Activated CD8-positive, alpha-beta T cell treated with anti-CD3 and anti-CD28 coated beads for 36 hours (primary cell): ENCODE data around the gene ACADVL. TPM values are rescaled to one million over a fixed set of nuclear protein-coding genes. Genes with fewer than 3 reads are reported as not detected.

Experiments used
- ATAC-seq: fragments of 200-7000 bp; cut with Tn5 transposase; one replicate; pipeline ENCODE4 v1.10.0; 2021; ENCODE audit warnings: mild to moderate bottlenecking, moderate library complexity
- CTCF ChIA-PET: fragments of 350-600 bp; sonication (Branson Sonifier 250); formaldehyde crosslinking; loops from one replicate; lab custom pipeline; 2021; ENCODE audit warnings: antibody characterized with exemption; lab: Charles Lee
- POLR2A ChIA-PET: fragments of 350-600 bp; sonication (Branson Sonifier 250); formaldehyde crosslinking; loops from one replicate; lab custom pipeline; 2021; ENCODE audit warnings: antibody characterized with exemption; lab: Charles Lee
- DNase-seq: peaks from one replicate; pipeline ENCODE4 v3.0.0-alpha.2; 2020
- H3K27ac Mint-ChIP-seq: one replicate; pipeline ENCODE4 v1.8.0; 2021; ENCODE audit warnings: mild to moderate bottlenecking, mixed read lengths
- H3K27me3 Mint-ChIP-seq: one replicate; pipeline ENCODE4 v1.8.0; 2021; ENCODE audit warnings: mixed read lengths
- H3K36me3 Mint-ChIP-seq: one replicate; pipeline ENCODE4 v1.8.0; 2021; ENCODE audit warnings: low read depth, mixed read lengths
- H3K4me1 Mint-ChIP-seq: one replicate; pipeline ENCODE4 v1.8.0; 2021; ENCODE audit warnings: low read depth, mixed read lengths
- H3K4me3 Mint-ChIP-seq: one replicate; pipeline ENCODE4 v1.8.0; 2021; ENCODE audit warnings: mild to moderate bottlenecking, moderate library complexity, mixed read lengths
- H3K9me3 Mint-ChIP-seq: one replicate; pipeline ENCODE4 v1.8.0; 2021; ENCODE audit warnings: mixed read lengths
- intact Hi-C: fragments of 100-400 bp; cut with micrococcal nuclease; formaldehyde crosslinking; loops from one replicate; pipeline ENCODE4 v1.10.0; 2022
- microRNA-seq: library from miRNA; unstranded; fragments of <30 nt; microRNA quantifications from one replicate; pipeline ENCODE4 v1.2.0, GENCODE V29; 2022; ENCODE audit warnings: borderline microRNAs expressed, borderline replicate concordance
- total RNA-seq, 2 experiments: library from RNA; stranded (reverse); gene quantifications; one replicate each; pipeline ENCODE4 v1.2.3, GENCODE V29; 2021
- TF ChIP-seq, protein P1 (sequence below): fragments of 200-600 bp; IDR thresholded peaks from one replicate; pipeline ENCODE4 v1.8.0; 2022; ENCODE audit warnings: antibody characterized with exemption, mild to moderate bottlenecking

The ACADVL gene
- total RNA-seq, 2 experiments from 2014 or later: 288 to 291 TPM

DNA sequence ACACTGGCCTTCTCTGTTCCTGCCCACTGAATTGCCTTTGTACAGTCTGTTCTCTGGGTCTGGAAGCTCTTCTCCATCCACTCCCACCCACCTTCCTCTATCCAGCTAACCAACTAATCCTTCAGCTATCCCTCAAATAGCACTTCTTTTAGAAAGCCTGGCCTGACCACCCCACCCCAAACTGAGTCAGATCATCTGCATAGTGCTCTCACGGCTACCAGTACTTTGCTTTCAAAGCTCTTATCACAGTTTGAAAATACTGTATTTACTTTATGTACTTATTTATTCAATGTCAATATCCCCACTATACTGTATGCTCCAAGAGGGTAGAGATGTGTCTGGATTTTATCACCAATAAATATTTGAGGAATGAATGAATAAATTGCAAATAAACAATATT lies 47.0 kb downstream of the ACADVL start:
- intact Hi-C loops: no loop called here
- Mint-ChIP-seq H3K4me1 (peaks cover 17% of the 10 kb centered on the region), H3K27ac (no peak overlapping the region), H3K36me3 (no peaks in the 10 kb centered on the region), H3K9me3 (no peaks in the 10 kb centered on the region), H3K4me3 (no peak overlapping the region), H3K27me3 (peaks cover 17% of the 10 kb centered on the region)
- ChIA-PET CTCF (interaction anchor here (0.9 to 4.5 kb wide), 6 partner anchors 14 to 221 kb away, joined by 3 to 21 read pairs (median 4); no protein-coding TSS in a partner anchor), POLR2A (interaction anchor here (0.6 kb wide), 1 partner anchor 13 kb away, joined by 3 read pairs; no protein-coding TSS in a partner anchor)
- no peak for ATAC-seq
- TF ChIP-seq, protein P1, sequence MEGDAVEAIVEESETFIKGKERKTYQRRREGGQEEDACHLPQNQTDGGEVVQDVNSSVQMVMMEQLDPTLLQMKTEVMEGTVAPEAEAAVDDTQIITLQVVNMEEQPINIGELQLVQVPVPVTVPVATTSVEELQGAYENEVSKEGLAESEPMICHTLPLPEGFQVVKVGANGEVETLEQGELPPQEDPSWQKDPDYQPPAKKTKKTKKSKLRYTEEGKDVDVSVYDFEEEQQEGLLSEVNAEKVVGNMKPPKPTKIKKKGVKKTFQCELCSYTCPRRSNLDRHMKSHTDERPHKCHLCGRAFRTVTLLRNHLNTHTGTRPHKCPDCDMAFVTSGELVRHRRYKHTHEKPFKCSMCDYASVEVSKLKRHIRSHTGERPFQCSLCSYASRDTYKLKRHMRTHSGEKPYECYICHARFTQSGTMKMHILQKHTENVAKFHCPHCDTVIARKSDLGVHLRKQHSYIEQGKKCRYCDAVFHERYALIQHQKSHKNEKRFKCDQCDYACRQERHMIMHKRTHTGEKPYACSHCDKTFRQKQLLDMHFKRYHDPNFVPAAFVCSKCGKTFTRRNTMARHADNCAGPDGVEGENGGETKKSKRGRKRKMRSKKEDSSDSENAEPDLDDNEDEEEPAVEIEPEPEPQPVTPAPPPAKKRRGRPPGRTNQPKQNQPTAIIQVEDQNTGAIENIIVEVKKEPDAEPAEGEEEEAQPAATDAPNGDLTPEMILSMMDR: no peak
- DNase-seq: no peak

Small RNA genes lying within 50 kb of the gene (microRNA-seq; reads per million reads assigned to microRNA genes)
- 1,988 reads per million, percentile 91 among the genes with 10 or more reads in this experiment for gene MIR324

Other genes with a start within 250 kb of the ACADVL start
- gene ALOX12, start 223.9 kb upstream of the ACADVL start, total RNA-seq: not detected
- 100 to 1,000 TPM in 1 of 2 experiments, 10 to 100 TPM in 1; 98.4 to 107 TPM for gene RNASEK, start 207.3 kb upstream of the ACADVL start, total RNA-seq
- 1 to 10 TPM; 1.2 to 2.4 TPM for gene BCL6B, start 196.9 kb upstream of the ACADVL start, total RNA-seq
- 1 to 10 TPM; 4.8 to 5.9 TPM for gene SLC16A13, start 183.9 kb upstream of the ACADVL start, total RNA-seq
- 1 to 10 TPM; 3.1 to 3.4 TPM for gene SLC16A11, start 175.8 kb upstream of the ACADVL start, total RNA-seq
- not detected for gene CLEC10A, start 139.7 kb upstream of the ACADVL start, total RNA-seq
- not detected for gene ASGR2, start 105.1 kb upstream of the ACADVL start, total RNA-seq
- gene ASGR1, start 40.6 kb upstream of the ACADVL start, total RNA-seq: 1 to 10 TPM; 2.6 to 3.9 TPM
- gene DLG4, start 102 bp upstream of the ACADVL start, total RNA-seq: 1 to 10 TPM; 9.5 to 9.7 TPM
- 10 to 100 TPM; 50.0 to 53.6 TPM for gene DVL2, start 14.6 kb downstream of the ACADVL start, total RNA-seq
- gene PHF23, start 19.5 kb downstream of the ACADVL start, total RNA-seq: 10 to 100 TPM; 17.8 to 24.4 TPM
- 100 to 1,000 TPM; 104 to 118 TPM for gene GABARAP, start 22.5 kb downstream of the ACADVL start, total RNA-seq
- 100 to 1,000 TPM; 159 to 160 TPM for gene CTDNEP1, start 31.8 kb downstream of the ACADVL start, total RNA-seq
- gene ELP5, start 32.3 kb downstream of the ACADVL start, total RNA-seq: 10 to 100 TPM; 80.2 to 85.4 TPM
- gene CLDN7, start 42.5 kb downstream of the ACADVL start, total RNA-seq: 1 to 10 TPM; 1.5 to 1.7 TPM
- under 1 TPM; 0.07 to 0.25 TPM for gene SLC2A4, start 61.8 kb downstream of the ACADVL start, total RNA-seq
- gene YBX2, start 74.7 kb downstream of the ACADVL start, total RNA-seq: under 1 TPM; 0.56 to 0.83 TPM
- 1,000 to 10,000 TPM; 1,064 TPM for gene EIF5A, start 87.7 kb downstream of the ACADVL start, total RNA-seq
- gene GPS2, start 95.4 kb downstream of the ACADVL start, total RNA-seq: 10 to 100 TPM; 31.8 to 36.8 TPM
- gene NEURL4, start 109.4 kb downstream of the ACADVL start, total RNA-seq: 10 to 100 TPM; 36.2 to 40.4 TPM
- 100 to 1,000 TPM; 309 to 342 TPM for gene ACAP1, start 116.6 kb downstream of the ACADVL start, total RNA-seq
- 10 to 100 TPM; 11.0 to 11.2 TPM for gene KCTD11, start 132.2 kb downstream of the ACADVL start, total RNA-seq
- not detected for gene TMEM95, start 135.2 kb downstream of the ACADVL start, total RNA-seq
- 1 to 10 TPM; 6.8 to 6.9 TPM for gene TNK1, start 161.2 kb downstream of the ACADVL start, total RNA-seq
- gene PLSCR3, start 174.6 kb downstream of the ACADVL start, total RNA-seq: 10 to 100 TPM; 62.6 to 71.1 TPM
- 10 to 100 TPM; 55.8 to 60.6 TPM for gene TMEM256, start 184.2 kb downstream of the ACADVL start, total RNA-seq
- gene NLGN2, start 187.9 kb downstream of the ACADVL start, total RNA-seq: 10 to 100 TPM in 1 of 2 experiments, 1 to 10 TPM in 1; 9.4 to 10.9 TPM
- under 1 TPM in 1 of 2 experiments, not detected in 1; 0.36 TPM for gene SPEM1, start 200.4 kb downstream of the ACADVL start, total RNA-seq
- not detected for gene SPEM2, start 205.7 kb downstream of the ACADVL start, total RNA-seq
- gene SPEM3, start 208.9 kb downstream of the ACADVL start, total RNA-seq: not detected
- 10 to 100 TPM; 12.5 to 14.2 TPM for gene TMEM102, start 215.5 kb downstream of the ACADVL start, total RNA-seq
- gene FGF11, start 219.6 kb downstream of the ACADVL start, total RNA-seq: 10 to 100 TPM; 16.5 to 16.6 TPM
- 10 to 100 TPM; 11.5 to 11.7 TPM for gene CHRNB1, start 225.1 kb downstream of the ACADVL start, total RNA-seq